ENCODE data around the gene TAF6. TPM values are rescaled to one million over a fixed set of nuclear protein-coding genes. Genes with fewer than 3 reads are reported as not detected.

TAF6 gene
- total RNA-seq, 6 experiments from 2014 or later: 66.4 to 78.6 (median 77.4) TPM

GRCh38 chr7:100157334-100158228, 38.4 kb upstream of the TAF6 start:
- peaks cover 19% of the 10 kb centered on the region for H3K36me3 Mint-ChIP-seq (ENCODE audit: low read depth)
- H3K4me1 Mint-ChIP-seq (ENCODE audit: low read depth): peaks cover 35% of the 10 kb centered on the region
- DNase-seq: peak; percentile 43
- H3K27ac Mint-ChIP-seq: peak overlapping the region; percentile 87
- no peaks in the 10 kb centered on the region; the same call in 1 of the 2 replicates for H3K27me3 Mint-ChIP-seq (ENCODE audit: insufficient read depth)
- TF ChIP-seq CTCF (IDR thresholded peaks at IDR 0.05): no peak
- no peaks in the 10 kb centered on the region for H3K9me3 Mint-ChIP-seq
- H3K4me3 Mint-ChIP-seq: peak overlapping the region; percentile 90

- Mint-ChIP-seq H3K4me1 (ENCODE audit: low read depth) (peaks cover 39% of the 10 kb centered on the region), H3K4me3 (peak overlapping the region; percentile 90), H3K27ac (peak overlapping the region; percentile 38; the same call in 1 of the 2 replicates), H3K36me3 (ENCODE audit: low read depth) (peaks cover 23% of the 10 kb centered on the region), H3K27me3 (ENCODE audit: insufficient read depth) (peaks cover 1% of the 10 kb centered on the region; the same call in 1 of the 2 replicates), H3K9me3 (no peaks in the 10 kb centered on the region)
- TF ChIP-seq CTCF (IDR thresholded peaks at IDR 0.05): no peak
- no peak for DNase-seq
Measured at GRCh38 chr7:100157069-100157333, 37.8 kb upstream of the TAF6 start.

- Mint-ChIP-seq H3K4me1 (ENCODE audit: low read depth) (peaks cover 39% of the 10 kb centered on the region), H3K27ac (peak overlapping the region; percentile 38; the same call in 1 of the 2 replicates), H3K9me3 (no peaks in the 10 kb centered on the region), H3K4me3 (peak overlapping the region; percentile 90), H3K36me3 (ENCODE audit: low read depth) (peaks cover 23% of the 10 kb centered on the region), H3K27me3 (ENCODE audit: insufficient read depth) (peaks cover 1% of the 10 kb centered on the region; the same call in 1 of the 2 replicates)
- no peak for TF ChIP-seq CTCF (IDR thresholded peaks at IDR 0.05)
- no peak for DNase-seq
Measured at GRCh38 chr7:100156331-100157068, 37.3 kb upstream of the TAF6 start.

- H3K4me3 Mint-ChIP-seq: no peak overlapping the region
- H3K4me1 Mint-ChIP-seq (ENCODE audit: low read depth): peaks cover 39% of the 10 kb centered on the region
- peaks cover 1% of the 10 kb centered on the region; the same call in 1 of the 2 replicates for H3K27me3 Mint-ChIP-seq (ENCODE audit: insufficient read depth)
- H3K27ac Mint-ChIP-seq: no peak overlapping the region
- H3K9me3 Mint-ChIP-seq: no peaks in the 10 kb centered on the region
- no peak for DNase-seq
- H3K36me3 Mint-ChIP-seq (ENCODE audit: low read depth): peaks cover 23% of the 10 kb centered on the region
- TF ChIP-seq CTCF (IDR thresholded peaks at IDR 0.05): no peak
Measured at GRCh38 chr7:100155553-100156317, 36.6 kb upstream of the TAF6 start.

Measured in HFFc6 (cell line).